Endothelial cell of umbilical vein (primary cell): ENCODE measurements around the gene RNF224. TPM values are rescaled to one million over a fixed set of nuclear protein-coding genes. Genes with fewer than 3 reads are reported as not detected.

ENCODE experiments used
- BruUV-seq: library from RNA; stranded (reverse); fragments of 400-500 nt; replicated peaks from 2 replicates; lab custom pipeline; 2021; lab: Mats Ljungman, UMichigan
- CTCF ChIA-PET: fragments of 300-600, 350-600 bp; sonication (Branson Sonifier 250); formaldehyde crosslinking; loops from one replicate; lab custom pipeline; 2021; ENCODE audit warnings: antibody characterized with exemption, inconsistent platforms; lab: Charles Lee
- POLR2A ChIA-PET: fragments of 300-600, 350-600 bp; sonication (Branson Sonifier 250); formaldehyde crosslinking; loops from one replicate; lab custom pipeline; 2021; ENCODE audit warnings: antibody characterized with exemption, inconsistent platforms; lab: Charles Lee
- DNase-seq: peaks from one replicate; pipeline ENCODE4 v3.0.0-alpha.2; 2011; ENCODE audit warnings: low read depth, low spot score
- FAIRE-seq: peaks from 2 replicates; lab custom pipeline; 2011; peaks lifted over from hg19 to GRCh38; lab: Jason Lieb, UNC
- H2AFZ ChIP-seq: 2 replicates; pipeline ENCODE4 v1.6.0; 2012; ENCODE audit warnings: low read depth, low read length, control low read depth, inconsistent platforms
- H3K27ac ChIP-seq: 2 replicates; pipeline ENCODE4 v1.5.1; 2011; ENCODE audit warnings: low read depth, mild to moderate bottlenecking, control low read depth, low read length, moderate library complexity; ENCODE audit not compliant: insufficient read depth
- H3K27me3 ChIP-seq, 2 experiments: 2 replicates each; pipeline versions ENCODE4 v1.6.0 to v1.6.1; 2011; ENCODE audit warnings: low read length in 2 of 2, mixed read lengths in 1 of 2; ENCODE audit not compliant: control insufficient read depth in 2 of 2, insufficient read depth in 2 of 2
- H3K36me3 ChIP-seq, 2 experiments: 2 replicates in 1 of 2; 3 replicates in 1 of 2; pipeline ENCODE4 v1.5.1; 2011; ENCODE audit warnings: low read length in 2 of 2, mild to moderate bottlenecking in 1 of 2, moderate library complexity in 1 of 2; ENCODE audit not compliant: control insufficient read depth in 2 of 2, insufficient read depth in 2 of 2; ENCODE audit errors: extremely low read depth in 1 of 2
- H3K4me1 ChIP-seq: 3 replicates; pipeline ENCODE4 v1.5.1; 2011; ENCODE audit warnings: mild to moderate bottlenecking, low read length; ENCODE audit not compliant: control insufficient read depth, insufficient read depth; ENCODE audit errors: extremely low read depth
- H3K4me2 ChIP-seq: 2 replicates; pipeline ENCODE4 v1.6.1; 2011; ENCODE audit warnings: low read length, control low read depth, mixed read lengths; ENCODE audit not compliant: insufficient read depth
- H3K4me3 ChIP-seq, 3 experiments: fragments of 200-600 bp in 1 of 3; sonication (generic), shearing (Covaris generic) in 1 of 3; replicated peaks in 1 of 3; 2 replicates each; pipeline ENCODE4 v1.5.1; 2011 to 2016; ENCODE audit warnings: control low read depth in 3 of 3, low read length in 3 of 3, mild to moderate bottlenecking in 2 of 3, inconsistent platforms in 1 of 3, low read depth in 1 of 3, moderate library complexity in 1 of 3; ENCODE audit not compliant: insufficient read depth in 1 of 3
- H3K79me2 ChIP-seq: 2 replicates; pipeline ENCODE4 v1.6.0; 2012; ENCODE audit warnings: low read length, inconsistent platforms; ENCODE audit not compliant: control insufficient read depth, insufficient read depth
- H3K9ac ChIP-seq: replicated peaks from 2 replicates; pipeline ENCODE3; 2011; ENCODE audit warnings: low read length, control low read depth; ENCODE audit not compliant: insufficient read depth; ENCODE audit errors: extremely low read depth
- H3K9me1 ChIP-seq: replicated peaks from 3 replicates; pipeline ENCODE4 v1.6.0; 2011; ENCODE audit warnings: mild to moderate bottlenecking, low read length; ENCODE audit not compliant: control insufficient read depth, insufficient read depth; ENCODE audit errors: extremely low read depth
- H3K9me3 ChIP-seq: replicated peaks from 2 replicates; pipeline ENCODE4 v1.5.1; 2012; ENCODE audit warnings: low read length, inconsistent platforms; ENCODE audit not compliant: control insufficient read depth, insufficient read depth
- H4K20me1 ChIP-seq: replicated peaks from 2 replicates; pipeline ENCODE3; 2011; ENCODE audit warnings: mild to moderate bottlenecking, low read length; ENCODE audit not compliant: control insufficient read depth, insufficient read depth; ENCODE audit errors: extremely low read depth
- CTCF ChIP-seq, 2 donors: IDR thresholded peaks; 1 replicate in 1 of 2; 2 replicates in 1 of 2; pipeline ENCODE4 v1.5.1; 2011; ENCODE audit warnings: low read length in 2 of 2, mild to moderate bottlenecking in 2 of 2, moderate library complexity in 2 of 2, control low read depth in 1 of 2, inconsistent platforms in 1 of 2, low read depth in 1 of 2; ENCODE audit not compliant: insufficient read depth in 1 of 2; ENCODE audit errors: extremely low read depth in 1 of 2
- EZH2 ChIP-seq: IDR thresholded peaks from 2 replicates; pipeline ENCODE4 v1.6.1; 2012; ENCODE audit warnings: borderline replicate concordance, low read depth, mild to moderate bottlenecking, moderate library complexity, low read length, inconsistent platforms; ENCODE audit not compliant: severe bottlenecking
- FOS ChIP-seq: IDR thresholded peaks from 2 replicates; pipeline ENCODE4 v1.6.1; 2011; ENCODE audit warnings: mild to moderate bottlenecking, low read length, moderate library complexity, borderline replicate concordance; ENCODE audit not compliant: insufficient read depth
- GATA2 ChIP-seq: IDR thresholded peaks from 2 replicates; pipeline ENCODE4 v1.7.0; 2011; ENCODE audit warnings: low read depth, mild to moderate bottlenecking, moderate library complexity, mixed read lengths, low read length; ENCODE audit not compliant: insufficient read length, insufficient read depth
- JUN ChIP-seq: IDR thresholded peaks from 2 replicates; pipeline ENCODE4 v1.6.1; 2011; ENCODE audit warnings: borderline replicate concordance, low read depth; ENCODE audit not compliant: insufficient read length, insufficient read depth
- MAX ChIP-seq: IDR thresholded peaks from 2 replicates; pipeline ENCODE4 v1.6.1; 2011; ENCODE audit not compliant: insufficient read depth, insufficient read length
- MYC ChIP-seq: IDR thresholded peaks from one replicate; pipeline ENCODE4 v1.6.1; 2011; ENCODE audit warnings: mild to moderate bottlenecking, low read depth, low read length
- POLR2A ChIP-seq: IDR thresholded peaks from 2 replicates; pipeline ENCODE4 v1.6.1; 2012; ENCODE audit warnings: low read depth, mild to moderate bottlenecking, control low read depth, low read length
- POLR2AphosphoS5 ChIP-seq: IDR thresholded peaks from 2 replicates; pipeline ENCODE4 v1.6.1; 2012; ENCODE audit warnings: low read depth, mild to moderate bottlenecking, control low read depth, low read length, moderate library complexity; ENCODE audit not compliant: insufficient read depth
- dilution Hi-C: fragments of 300-500 bp; cut with MboI; formaldehyde crosslinking; loops from one replicate; pipeline ENCODE4 v1.15.0; 2019; ENCODE audit warnings: low sequenced_read_pairs; ENCODE audit not compliant: extremely low pct_ligation_motif_present
- intact Hi-C: fragments of 100-400 bp; cut with micrococcal nuclease; formaldehyde crosslinking; loops from one replicate; pipeline ENCODE4 v1.10.0; 2022
- polyA plus RNA-seq, 4 experiments: library from polyadenylated mRNA; depleted of rRNA in 3 of 4; stranded (reverse) in 3 of 4; unstranded in 1 of 4; fragments of >200 nt; gene quantifications; 2 replicates each; pipeline versions ENCODE4 v1.2.1 to v1.2.3, GENCODE V29; 2011 to 2012; ENCODE audit warnings: missing spikeins in 1 of 4
- total RNA-seq: library from RNA; stranded (reverse); gene quantifications from 2 replicates; pipeline ENCODE4 v1.2.3, GENCODE V29; 2021

The RNF224 gene
- total and polyA plus RNA-seq, 2 donors (not counting 3 experiments of a cell fraction or from before 2014, with no cell fraction given): not detected

GRCh38 chr9:137266585-137267453 lies 39.5 kb downstream of the RNF224 start:
- Histone ChIP-seq H4K20me1 (no peaks in the 10 kb centered on the region), H3K4me2 (no peak overlapping the region), H3K27me3 (no peaks in the 10 kb centered on the region), H3K9me3 (no peaks in the 10 kb centered on the region), H3K27ac (no peak overlapping the region), H3K4me1 (peaks cover 22% of the 10 kb centered on the region), H2AFZ (no peak overlapping the region), H3K9me1 (no peaks in the 10 kb centered on the region), H3K9ac (no peak overlapping the region), H3K36me3 (peaks cover 0 to 33% of the 10 kb centered on the region in 2 experiments), H3K79me2 (no peaks in the 10 kb centered on the region), H3K4me3 (no peak overlapping the region)
- dilution Hi-C loops: no loop called here
- BruUV-seq: no TSS peak
- FAIRE-seq (no peak), DNase-seq (no peak)
- intact Hi-C loops: no loop called here
- TF ChIP-seq MAX (no peak), MYC (no peak), POLR2A (no peak), FOS (no peak), GATA2 (no peak), POLR2AphosphoS5 (no peak), JUN (no peak), CTCF (IDR thresholded peaks at IDR 0.05; ENCODE audit: extremely low read depth in 1 of 2, insufficient read depth in 1 of 2, low read depth in 1 of 2, low read length in 2 of 2) (no peak), EZH2 (no peak)
- ChIA-PET POLR2A (interaction anchor here (1.1 kb wide), 1 partner anchor 26 kb away, joined by 3 read pairs; the partner anchor contains the start of gene TUBB4B), CTCF (interaction anchor here (0.7 kb wide), 1 partner anchor 30 kb away, joined by 3 read pairs; no protein-coding TSS in a partner anchor)
